Skeletal muscle tissue (tissue), 4 donors: ENCODE data around the gene ITSN2. TPM values are rescaled to one million over a fixed set of nuclear protein-coding genes. Genes with fewer than 3 reads are reported as not detected.

Source experiments
- H3K27ac ChIP-seq: one replicate; pipeline ENCODE4 v1.7.0; 2013; ENCODE audit warnings: mild to moderate bottlenecking, low read depth, low read length, inconsistent platforms
- H3K27me3 ChIP-seq, 3 donors: one replicate each; pipeline ENCODE4 v1.7.0; 2013; ENCODE audit warnings: low read length in 3 of 3; ENCODE audit not compliant: control insufficient read depth in 3 of 3, insufficient read depth in 3 of 3
- H3K36me3 ChIP-seq, 3 donors: one replicate each; pipeline ENCODE4 v1.7.0; 2013; ENCODE audit warnings: low read length in 3 of 3; ENCODE audit not compliant: control insufficient read depth in 3 of 3, insufficient read depth in 3 of 3
- H3K4me1 ChIP-seq, 3 donors: one replicate each; pipeline ENCODE4 v1.7.0; 2013; ENCODE audit warnings: low read length in 3 of 3, mild to moderate bottlenecking in 3 of 3; ENCODE audit not compliant: control insufficient read depth in 3 of 3, insufficient read depth in 3 of 3
- H3K4me3 ChIP-seq, 3 donors: one replicate each; pipeline ENCODE4 v1.7.0; 2013; ENCODE audit warnings: low read length in 3 of 3
- H3K9ac ChIP-seq, 3 donors: one replicate each; pipeline ENCODE4 v1.7.0; 2013; ENCODE audit warnings: low read length in 3 of 3, mild to moderate bottlenecking in 3 of 3, moderate library complexity in 2 of 3, low read depth in 1 of 3
- H3K9me3 ChIP-seq, 3 donors: one replicate each; pipeline ENCODE4 v1.7.0; 2013; ENCODE audit warnings: low read length in 3 of 3; ENCODE audit not compliant: control insufficient read depth in 3 of 3
- total RNA-seq: library from RNA; depleted of rRNA; stranded (reverse); fragments of >200 nt; gene quantifications from one replicate; pipeline ENCODE4 v1.2.3, GENCODE V29; 2014
- donor health status: Osteomylitis.

The ITSN2 gene
- total RNA-seq, 1 donor from 2014 or later, result 17.2 TPM

- H3K4me3 ChIP-seq, result no peak overlapping the region
- no peak overlapping the region for H3K27ac ChIP-seq
- H3K27me3 ChIP-seq, result peaks cover 0 to 3% (median 2%) of the 10 kb centered on the region in 3 donors
- H3K36me3 ChIP-seq, result no peaks in the 10 kb centered on the region
- H3K4me1 ChIP-seq, result peaks cover 2 to 3% (median 3%) of the 10 kb centered on the region in 3 donors
- no peaks in the 10 kb centered on the region for H3K9me3 ChIP-seq
- no peak overlapping the region for H3K9ac ChIP-seq
Measured at GRCh38 chr2:24399434-24400206, 39.3 kb upstream of the ITSN2 start.

- Histone ChIP-seq H3K36me3 (no peaks in the 10 kb centered on the region), H3K9ac (no peak overlapping the region), H3K4me1 (no peaks in the 10 kb centered on the region), H3K27me3 (no peaks in the 10 kb centered on the region), H3K4me3 (no peak overlapping the region), H3K27ac (no peak overlapping the region), H3K9me3 (no peaks in the 10 kb centered on the region)
Measured at GRCh38 chr2:24394998-24395397, 34.7 kb upstream of the ITSN2 start.

- Histone ChIP-seq H3K4me1 (no peaks in the 10 kb centered on the region), H3K36me3 (no peaks in the 10 kb centered on the region), H3K4me3 (no peak overlapping the region), H3K27me3 (no peaks in the 10 kb centered on the region), H3K27ac (no peak overlapping the region), H3K9ac (no peak overlapping the region), H3K9me3 (no peaks in the 10 kb centered on the region)
Measured at GRCh38 chr2:24392542-24393059, 32.3 kb upstream of the ITSN2 start.

- Histone ChIP-seq H3K4me3 (no peak overlapping the region), H3K9me3 (no peaks in the 10 kb centered on the region), H3K27me3 (no peaks in the 10 kb centered on the region), H3K9ac (no peak overlapping the region), H3K4me1 (no peaks in the 10 kb centered on the region), H3K27ac (no peak overlapping the region), H3K36me3 (no peaks in the 10 kb centered on the region)
Measured at GRCh38 chr2:24385366-24385765, 25.0 kb upstream of the ITSN2 start.

GRCh38 chr2:24382363-24383073, 22.2 kb upstream of the ITSN2 start:
- no peak overlapping the region for H3K4me3 ChIP-seq
- no peaks in the 10 kb centered on the region for H3K9me3 ChIP-seq
- no peak overlapping the region for H3K27ac ChIP-seq
- no peak overlapping the region for H3K9ac ChIP-seq
- no peaks in the 10 kb centered on the region for H3K4me1 ChIP-seq
- no peaks in the 10 kb centered on the region for H3K36me3 ChIP-seq
- no peaks in the 10 kb centered on the region for H3K27me3 ChIP-seq

GRCh38 chr2:24380820-24381219, 20.5 kb upstream of the ITSN2 start:
- peaks cover 0 to 2% (median 0%) of the 10 kb centered on the region in 3 donors for H3K4me1 ChIP-seq

DNA sequence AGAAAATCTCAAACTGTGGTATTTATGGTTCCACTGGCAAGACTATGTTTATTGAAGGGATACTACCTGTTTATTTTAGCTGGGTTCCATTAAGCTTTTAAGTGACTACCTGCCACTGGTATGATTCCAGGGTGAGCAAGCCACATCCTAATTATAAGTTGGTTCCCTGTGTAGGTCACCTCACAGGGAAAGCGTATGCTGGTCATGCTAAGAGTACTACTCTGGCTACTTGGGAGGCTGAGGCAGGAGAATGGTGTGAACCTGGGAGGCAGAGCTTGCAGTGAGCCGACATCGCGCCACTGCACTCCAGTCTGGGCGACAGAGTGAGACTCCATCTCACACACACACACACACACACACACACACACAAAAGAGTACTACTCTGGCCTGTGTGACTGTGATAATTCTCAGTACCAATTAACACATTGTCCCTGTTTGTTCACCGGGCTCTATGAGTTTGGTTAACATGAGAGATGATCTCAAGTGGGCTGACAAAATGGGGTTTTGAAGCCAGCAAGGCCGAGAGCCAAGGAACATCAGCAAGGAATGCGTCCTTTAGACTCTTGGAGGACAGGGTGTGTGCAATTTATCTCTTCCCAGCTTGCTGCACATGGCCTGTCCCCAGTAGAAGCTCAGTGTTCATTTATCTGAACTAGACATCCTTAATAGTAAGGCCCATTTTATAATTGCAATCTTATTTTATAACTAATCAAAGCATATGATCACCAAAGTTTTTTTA, 15.2 kb upstream of the ITSN2 start:
- no peaks in the 10 kb centered on the region for H3K36me3 ChIP-seq
- H3K9ac ChIP-seq, result no peak overlapping the region
- no peaks in the 10 kb centered on the region for H3K27me3 ChIP-seq
- H3K9me3 ChIP-seq, result no peaks in the 10 kb centered on the region
- no peak overlapping the region for H3K4me3 ChIP-seq
- no peak overlapping the region for H3K27ac ChIP-seq
- H3K4me1 ChIP-seq, result peaks cover 0 to 8% (median 2%) of the 10 kb centered on the region in 3 donors

More at GRCh38 chr2:24380820-24381219, 20.5 kb upstream of the ITSN2 start:
- no peaks in the 10 kb centered on the region for H3K36me3 ChIP-seq
- H3K27ac ChIP-seq, result no peak overlapping the region
- H3K9ac ChIP-seq, result no peak overlapping the region
- no peak overlapping the region for H3K4me3 ChIP-seq
- H3K27me3 ChIP-seq, result no peaks in the 10 kb centered on the region
- no peaks in the 10 kb centered on the region for H3K9me3 ChIP-seq

GRCh38 chr2:24374301-24374700, 14.0 kb upstream of the ITSN2 start:
- Histone ChIP-seq H3K4me3 (no peak overlapping the region), H3K27me3 (no peaks in the 10 kb centered on the region), H3K9me3 (no peaks in the 10 kb centered on the region), H3K27ac (no peak overlapping the region), H3K9ac (no peak overlapping the region), H3K4me1 (peaks cover 0 to 8% (median 2%) of the 10 kb centered on the region in 3 donors), H3K36me3 (no peaks in the 10 kb centered on the region)

- no peaks in the 10 kb centered on the region for H3K9me3 ChIP-seq
- peaks cover 0 to 8% (median 2%) of the 10 kb centered on the region in 3 donors for H3K4me1 ChIP-seq
- no peaks in the 10 kb centered on the region for H3K27me3 ChIP-seq
- no peak overlapping the region for H3K9ac ChIP-seq
- no peak overlapping the region for H3K4me3 ChIP-seq
- H3K36me3 ChIP-seq, result no peaks in the 10 kb centered on the region
- no peak overlapping the region for H3K27ac ChIP-seq
Measured at GRCh38 chr2:24372033-24372432, 11.7 kb upstream of the ITSN2 start.
